ENCODE data around the gene C17orf50.
A peak's percentile ranks its signal among the peaks of the same experiment; 100 is the strongest.

- TF ChIP-seq CTCF (IDR thresholded peaks at IDR 0.05; ENCODE audit: poor library complexity) (peak; percentile 79), EZH2 (IDR thresholded peaks at IDR 0.05; ENCODE audit: borderline replicate concordance) (no peak), EZH2phosphoT487 (IDR thresholded peaks at IDR 0.05; ENCODE audit: low read depth, severe bottlenecking, unreplicated experiment) (no peak)
Observed at GRCh38 chr17:35808962-35809854, 48.5 kb downstream of the C17orf50 start, which contains the start of gene TAF15.

Measured in hepatocyte (in vitro differentiated cells).